Neural cell (in vitro differentiated cells): Measurements from ENCODE around the gene HECW1. TPM values are rescaled to one million over a fixed set of nuclear protein-coding genes. Genes with fewer than 3 reads are reported as not detected.

Experiments
- H2AFZ ChIP-seq: fragments of 200-600, 300-800 bp; sonication (generic), shearing (Covaris generic); 2 replicates; pipeline ENCODE4 v1.6.0; 2014; ENCODE audit warnings: low read depth, mild to moderate bottlenecking, antibody characterized with exemption, low read length, moderate library complexity
- H3F3A ChIP-seq: fragments of 200-600 bp; shearing (Covaris generic); 2 replicates; pipeline ENCODE4 v1.6.1; 2016; ENCODE audit warnings: mild to moderate bottlenecking, moderate library complexity, mixed read lengths, antibody characterized with exemption, low read length; ENCODE audit not compliant: insufficient read depth, poor library complexity, severe bottlenecking
- H3K27ac ChIP-seq: fragments of 200-600, 300-800 bp; sonication (generic), shearing (Covaris generic); 2 replicates; pipeline ENCODE4 v1.5.1; 2014; ENCODE audit warnings: mild to moderate bottlenecking, low read length, moderate library complexity
- H3K27me3 ChIP-seq: fragments of 300-800, 200-600 bp; sonication (generic), shearing (Covaris generic); 2 replicates; pipeline ENCODE4 v1.6.0; 2014; ENCODE audit warnings: mild to moderate bottlenecking, low read depth, low read length, moderate library complexity; ENCODE audit not compliant: insufficient read depth
- H3K36me3 ChIP-seq: fragments of 300-800, 200-600 bp; sonication (generic), shearing (Covaris generic); 2 replicates; pipeline ENCODE4 v1.5.1; 2014; ENCODE audit warnings: mild to moderate bottlenecking, antibody characterized with exemption, low read length, moderate library complexity; ENCODE audit not compliant: insufficient read depth
- H3K4me2 ChIP-seq: fragments of 300-800, 200-600 bp; sonication (generic), shearing (Covaris generic); 2 replicates; pipeline ENCODE4 v1.6.0; 2014; ENCODE audit warnings: mild to moderate bottlenecking, low read length
- H3K4me3 ChIP-seq: fragments of 300-800, 200-600 bp; sonication (generic), shearing (Covaris generic); 2 replicates; pipeline ENCODE4 v1.5.1; 2014; ENCODE audit warnings: mild to moderate bottlenecking, low read length, moderate library complexity
- H3K79me2 ChIP-seq: fragments of 200-600 bp; shearing (Covaris generic); replicated peaks from 2 replicates; pipeline ENCODE4 v1.6.0; 2014; ENCODE audit warnings: mild to moderate bottlenecking, low read length, moderate library complexity; ENCODE audit not compliant: insufficient read depth
- H3K9ac ChIP-seq: fragments of 300-800, 200-600 bp; sonication (generic), shearing (Covaris generic); 2 replicates; pipeline ENCODE4 v1.6.1; 2016; ENCODE audit warnings: mild to moderate bottlenecking, low read length, mixed read lengths
- H3K9me2 ChIP-seq: fragments of 200-600 bp; shearing (Covaris generic); 2 replicates; pipeline ENCODE4 v1.6.1; 2016; ENCODE audit warnings: mild to moderate bottlenecking, low read length, mixed read lengths; ENCODE audit not compliant: insufficient read depth
- H3K9me3 ChIP-seq: fragments of 200-600, 300-800 bp; sonication (generic), shearing (Covaris generic); 2 replicates; pipeline ENCODE4 v1.6.1; 2016; ENCODE audit warnings: mild to moderate bottlenecking, mixed run types, low read length, moderate library complexity, mixed read lengths
- H4K20me1 ChIP-seq: fragments of 200-600 bp; shearing (Covaris generic); 2 replicates; pipeline ENCODE4 v1.6.1; 2016; ENCODE audit warnings: mild to moderate bottlenecking, mixed run types; ENCODE audit not compliant: insufficient read depth
- CTCF ChIP-seq: fragments of 450-650 bp; IDR thresholded peaks from 2 replicates; pipeline ENCODE4 v1.5.1; 2014; ENCODE audit warnings: antibody characterized with exemption, mild to moderate bottlenecking, moderate library complexity; ENCODE audit not compliant: poor library complexity, severe bottlenecking
- EP300 ChIP-seq: fragments of 450-650 bp; conservative IDR thresholded peaks from 2 replicates; pipeline ENCODE4 v1.6.1; 2014; ENCODE audit warnings: antibody characterized with exemption, mild to moderate bottlenecking, moderate library complexity; ENCODE audit not compliant: poor library complexity, severe bottlenecking
- EZH2 ChIP-seq: fragments of 200-600, 300-800 bp; shearing (Covaris generic), sonication (generic); IDR thresholded peaks from 2 replicates; pipeline ENCODE4 v1.6.1; 2014; ENCODE audit warnings: antibody characterized with exemption, low read length, borderline replicate concordance, mild to moderate bottlenecking; ENCODE audit not compliant: insufficient read depth, poor library complexity, severe bottlenecking
- MXI1 ChIP-seq: fragments of 450-650 bp; conservative IDR thresholded peaks from 2 replicates; pipeline ENCODE4 v1.6.1; 2014; ENCODE audit warnings: antibody characterized with exemption, mild to moderate bottlenecking; ENCODE audit not compliant: poor library complexity, severe bottlenecking
- POLR2AphosphoS5 ChIP-seq: IDR thresholded peaks from 2 replicates; pipeline ENCODE4 v1.6.1; 2012
- RAD21 ChIP-seq: fragments of 450-650 bp; conservative IDR thresholded peaks from 2 replicates; pipeline ENCODE4 v1.6.1; 2014; ENCODE audit warnings: antibody characterized with exemption, mild to moderate bottlenecking, moderate library complexity
- SMC3 ChIP-seq: fragments of 450-650 bp; conservative IDR thresholded peaks from 2 replicates; pipeline ENCODE4 v1.6.1; 2014; ENCODE audit warnings: antibody characterized with exemption, mild to moderate bottlenecking, moderate library complexity; ENCODE audit not compliant: poor library complexity
- TAF1 ChIP-seq: IDR thresholded peaks from 2 replicates; pipeline ENCODE4 v1.6.1; 2012; ENCODE audit warnings: low read depth
- polyA plus RNA-seq: library from polyadenylated mRNA; depleted of rRNA; stranded (reverse); fragments of >200 nt; gene quantifications from 2 replicates; pipeline ENCODE4 v1.2.3, GENCODE V29; 2014
- TF ChIP-seq, protein P1 (sequence below): IDR thresholded peaks from 2 replicates; pipeline ENCODE4 v1.6.1; 2012; ENCODE audit warnings: borderline replicate concordance

Gene HECW1
- polyA plus RNA-seq, 1 donor from 2014 or later, result 13.8 TPM

GRCh38 chr7:43486634-43487033 lies 374.2 kb downstream of the HECW1 start:
- no peak overlapping the region for H3K4me3 ChIP-seq
- H3K9ac ChIP-seq, result no peak overlapping the region
- H3K9me2 ChIP-seq, result no peaks in the 10 kb centered on the region
- no peaks in the 10 kb centered on the region for H3K9me3 ChIP-seq
- H3F3A ChIP-seq, result no peaks in the 10 kb centered on the region
- no peaks in the 10 kb centered on the region for H3K79me2 ChIP-seq
- H3K4me2 ChIP-seq, result no peak overlapping the region
- H2AFZ ChIP-seq, result no peak overlapping the region
- TF ChIP-seq EZH2 (no peak), EP300 (no peak), RAD21 (no peak), TAF1 (no peak), CTCF (no peak), POLR2AphosphoS5 (no peak), MXI1 (no peak), SMC3 (no peak)
- TF ChIP-seq, protein P1, sequence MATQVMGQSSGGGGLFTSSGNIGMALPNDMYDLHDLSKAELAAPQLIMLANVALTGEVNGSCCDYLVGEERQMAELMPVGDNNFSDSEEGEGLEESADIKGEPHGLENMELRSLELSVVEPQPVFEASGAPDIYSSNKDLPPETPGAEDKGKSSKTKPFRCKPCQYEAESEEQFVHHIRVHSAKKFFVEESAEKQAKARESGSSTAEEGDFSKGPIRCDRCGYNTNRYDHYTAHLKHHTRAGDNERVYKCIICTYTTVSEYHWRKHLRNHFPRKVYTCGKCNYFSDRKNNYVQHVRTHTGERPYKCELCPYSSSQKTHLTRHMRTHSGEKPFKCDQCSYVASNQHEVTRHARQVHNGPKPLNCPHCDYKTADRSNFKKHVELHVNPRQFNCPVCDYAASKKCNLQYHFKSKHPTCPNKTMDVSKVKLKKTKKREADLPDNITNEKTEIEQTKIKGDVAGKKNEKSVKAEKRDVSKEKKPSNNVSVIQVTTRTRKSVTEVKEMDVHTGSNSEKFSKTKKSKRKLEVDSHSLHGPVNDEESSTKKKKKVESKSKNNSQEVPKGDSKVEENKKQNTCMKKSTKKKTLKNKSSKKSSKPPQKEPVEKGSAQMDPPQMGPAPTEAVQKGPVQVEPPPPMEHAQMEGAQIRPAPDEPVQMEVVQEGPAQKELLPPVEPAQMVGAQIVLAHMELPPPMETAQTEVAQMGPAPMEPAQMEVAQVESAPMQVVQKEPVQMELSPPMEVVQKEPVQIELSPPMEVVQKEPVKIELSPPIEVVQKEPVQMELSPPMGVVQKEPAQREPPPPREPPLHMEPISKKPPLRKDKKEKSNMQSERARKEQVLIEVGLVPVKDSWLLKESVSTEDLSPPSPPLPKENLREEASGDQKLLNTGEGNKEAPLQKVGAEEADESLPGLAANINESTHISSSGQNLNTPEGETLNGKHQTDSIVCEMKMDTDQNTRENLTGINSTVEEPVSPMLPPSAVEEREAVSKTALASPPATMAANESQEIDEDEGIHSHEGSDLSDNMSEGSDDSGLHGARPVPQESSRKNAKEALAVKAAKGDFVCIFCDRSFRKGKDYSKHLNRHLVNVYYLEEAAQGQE, result no peak
- H3K27me3 ChIP-seq, result no peaks in the 10 kb centered on the region
- H3K27ac ChIP-seq, result no peak overlapping the region
- no peaks in the 10 kb centered on the region for H4K20me1 ChIP-seq
- H3K36me3 ChIP-seq, result no peaks in the 10 kb centered on the region

DNA sequence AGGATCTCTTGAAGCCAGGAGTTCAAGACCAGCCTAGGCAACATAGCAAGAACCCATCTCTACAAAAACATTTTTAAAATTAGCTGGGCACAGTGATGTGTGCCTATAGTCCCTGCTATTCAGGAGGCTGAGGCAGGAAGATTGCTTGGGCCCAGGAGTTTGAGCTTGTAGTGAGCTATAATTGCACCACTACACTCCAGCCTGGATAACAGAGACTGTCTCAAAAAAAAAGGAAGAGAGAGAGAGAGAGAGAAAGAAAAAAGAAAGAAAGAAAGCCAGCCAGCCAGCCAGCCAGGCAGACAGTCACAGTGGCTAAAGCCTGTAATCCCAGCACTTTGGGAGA lies 375.3 kb downstream of the HECW1 start:
- no peaks in the 10 kb centered on the region for H3K9me2 ChIP-seq
- H3K27me3 ChIP-seq, result no peaks in the 10 kb centered on the region
- H3K79me2 ChIP-seq, result no peaks in the 10 kb centered on the region
- H3K9ac ChIP-seq, result no peak overlapping the region
- no peak for TF ChIP-seq MXI1
- no peak for TF ChIP-seq EZH2
- TF ChIP-seq POLR2AphosphoS5, result no peak
- TF ChIP-seq, protein P1, result no peak
- no peak for TF ChIP-seq RAD21
- no peak for TF ChIP-seq SMC3
- TF ChIP-seq EP300, result no peak
- TF ChIP-seq TAF1, result no peak
- TF ChIP-seq CTCF, result no peak
- H3K4me2 ChIP-seq, result no peak overlapping the region
- H3K4me3 ChIP-seq, result no peak overlapping the region
- no peaks in the 10 kb centered on the region for H3K36me3 ChIP-seq
- H4K20me1 ChIP-seq, result no peaks in the 10 kb centered on the region
- no peaks in the 10 kb centered on the region for H3F3A ChIP-seq
- H2AFZ ChIP-seq, result no peak overlapping the region
- H3K27ac ChIP-seq, result no peak overlapping the region
- no peaks in the 10 kb centered on the region for H3K9me3 ChIP-seq
